Astrocyte (in vitro differentiated cells and primary cell): ENCODE results near the gene KBTBD4. TPM values are rescaled to one million over a fixed set of nuclear protein-coding genes. Genes with fewer than 3 reads are reported as not detected.

Experiments
- DNase-seq: peaks from one replicate; pipeline ENCODE4 v3.0.0-alpha.2; 2010; ENCODE audit warnings: low read depth
- FAIRE-seq: peaks from 2 replicates; lab custom pipeline; 2011; peaks lifted over from hg19 to GRCh38; lab: Jason Lieb, UNC
- H2AFZ ChIP-seq: 2 replicates; pipeline ENCODE4 v1.6.0; 2012; ENCODE audit warnings: low read depth, low read length, inconsistent platforms
- H3K27ac ChIP-seq: 2 replicates; pipeline ENCODE4 v1.5.1; 2011; ENCODE audit warnings: low read depth, low read length, inconsistent platforms
- H3K27me3 ChIP-seq: 2 replicates; pipeline ENCODE4 v1.6.0; 2011; ENCODE audit warnings: low read length, inconsistent platforms; ENCODE audit not compliant: insufficient read depth
- H3K36me3 ChIP-seq: 2 replicates; pipeline ENCODE4 v1.5.1; 2011; ENCODE audit warnings: low read length, inconsistent platforms; ENCODE audit not compliant: insufficient read depth
- H3K4me1 ChIP-seq: 2 replicates; pipeline ENCODE4 v1.5.1; 2011; ENCODE audit warnings: low read length, inconsistent platforms; ENCODE audit not compliant: insufficient read depth
- H3K4me2 ChIP-seq: 2 replicates; pipeline ENCODE4 v1.6.0; 2012; ENCODE audit warnings: low read length, inconsistent platforms
- H3K4me3 ChIP-seq: 2 replicates; pipeline ENCODE4 v1.5.1; 2011; ENCODE audit warnings: low read depth, mild to moderate bottlenecking, low read length, inconsistent platforms; ENCODE audit not compliant: insufficient read depth
- H3K79me2 ChIP-seq: 2 replicates; pipeline ENCODE4 v1.6.0; 2012; ENCODE audit warnings: mild to moderate bottlenecking, low read length, inconsistent platforms; ENCODE audit not compliant: insufficient read depth
- H3K9ac ChIP-seq: 2 replicates; pipeline ENCODE4 v1.6.0; 2012; ENCODE audit warnings: mild to moderate bottlenecking, low read length, inconsistent platforms
- H3K9me3 ChIP-seq: 2 replicates; pipeline ENCODE4 v1.5.1; 2012; ENCODE audit warnings: low read depth, mild to moderate bottlenecking, low read length, inconsistent platforms; ENCODE audit not compliant: insufficient read depth
- H4K20me1 ChIP-seq: 2 replicates; pipeline ENCODE4 v1.6.0; 2012; ENCODE audit warnings: low read length, inconsistent platforms; ENCODE audit not compliant: insufficient read depth
- H3K27ac Mint-ChIP-seq: one replicate; pipeline ENCODE4 v1.8.0; 2021; ENCODE audit warnings: mild to moderate bottlenecking, mixed read lengths; ENCODE audit not compliant: unreplicated experiment
- H3K27me3 Mint-ChIP-seq: one replicate; pipeline ENCODE4 v1.8.0; 2021; ENCODE audit warnings: low read depth, mixed read lengths; ENCODE audit not compliant: unreplicated experiment
- H3K36me3 Mint-ChIP-seq: one replicate; pipeline ENCODE4 v1.8.0; 2021; ENCODE audit warnings: low read depth, mixed read lengths; ENCODE audit not compliant: unreplicated experiment
- H3K4me1 Mint-ChIP-seq: one replicate; pipeline ENCODE4 v1.8.0; 2021; ENCODE audit warnings: low read depth, mixed read lengths; ENCODE audit not compliant: unreplicated experiment
- H3K4me3 Mint-ChIP-seq: one replicate; pipeline ENCODE4 v1.8.0; 2021; ENCODE audit warnings: mild to moderate bottlenecking, moderate library complexity, mixed read lengths; ENCODE audit not compliant: unreplicated experiment
- H3K9me3 Mint-ChIP-seq: one replicate; pipeline ENCODE4 v1.8.0; 2021; ENCODE audit warnings: mild to moderate bottlenecking, mixed read lengths; ENCODE audit not compliant: unreplicated experiment
- CTCF ChIP-seq: IDR thresholded peaks from 2 replicates; pipeline ENCODE4 v1.5.1; 2011; ENCODE audit warnings: low read depth, mild to moderate bottlenecking, inconsistent platforms, low read length, moderate library complexity; ENCODE audit not compliant: insufficient read depth
- EZH2 ChIP-seq: IDR thresholded peaks from 2 replicates; pipeline ENCODE4 v1.6.1; 2012; ENCODE audit warnings: mild to moderate bottlenecking, low read length, inconsistent platforms; ENCODE audit not compliant: insufficient read depth
- total RNA-seq: library from RNA; stranded (reverse); gene quantifications from 2 replicates; pipeline ENCODE4 v1.2.1, GENCODE V29; 2021

KBTBD4 gene
- total RNA-seq, 1 donor from 2014 or later: 11.9 TPM

- Histone ChIP-seq H3K9ac (peak overlapping the region; percentile 52), H3K36me3 (no peaks in the 10 kb centered on the region), H3K9me3 (no peaks in the 10 kb centered on the region), H2AFZ (peak overlapping the region; percentile 98), H4K20me1 (no peaks in the 10 kb centered on the region), H3K79me2 (no peaks in the 10 kb centered on the region), H3K4me1 (peaks cover 2% of the 10 kb centered on the region), H3K4me3 (peak overlapping the region; percentile 39), H3K27me3 (peaks cover 35% of the 10 kb centered on the region), H3K27ac (no peak overlapping the region), H3K4me2 (peak overlapping the region; percentile 79)
- H3K27ac Mint-ChIP-seq: no peak overlapping the region
- no peaks in the 10 kb centered on the region for H3K4me1 Mint-ChIP-seq
- no peak overlapping the region for H3K4me3 Mint-ChIP-seq
- TF ChIP-seq EZH2: peak; percentile 71
- TF ChIP-seq CTCF: no peak
- no peak for FAIRE-seq
- no peak for DNase-seq
- no peaks in the 10 kb centered on the region for H3K9me3 Mint-ChIP-seq
- peaks cover 33% of the 10 kb centered on the region for H3K27me3 Mint-ChIP-seq
- peaks cover 6% of the 10 kb centered on the region for H3K36me3 Mint-ChIP-seq
Observed at GRCh38 chr11:47589977-47590861, 11.4 kb upstream of the KBTBD4 start.

- Mint-ChIP-seq H3K27me3 (peaks cover 28% of the 10 kb centered on the region), H3K36me3 (peaks cover 10% of the 10 kb centered on the region), H3K9me3 (no peaks in the 10 kb centered on the region), H3K4me1 (no peaks in the 10 kb centered on the region), H3K27ac (no peak overlapping the region), H3K4me3 (no peak overlapping the region)
- TF ChIP-seq EZH2 (peak; percentile 86), CTCF (no peak)
- DNase-seq: no peak
- Histone ChIP-seq H3K9me3 (no peaks in the 10 kb centered on the region), H3K27ac (no peak overlapping the region), H2AFZ (peak overlapping the region; percentile 98), H3K27me3 (peaks cover 29% of the 10 kb centered on the region), H3K4me3 (peak overlapping the region; percentile 39), H3K4me2 (peak overlapping the region; percentile 79), H4K20me1 (no peaks in the 10 kb centered on the region), H3K9ac (peak overlapping the region; percentile 52), H3K79me2 (no peaks in the 10 kb centered on the region), H3K4me1 (peaks cover 2% of the 10 kb centered on the region), H3K36me3 (no peaks in the 10 kb centered on the region)
- no peak for FAIRE-seq
Observed at GRCh38 chr11:47589584-47589976, 10.8 kb upstream of the KBTBD4 start.

GRCh38 chr11:47589118-47589517 lies 10.3 kb upstream of the KBTBD4 start:
- no peaks in the 10 kb centered on the region for H3K36me3 ChIP-seq
- peaks cover 25% of the 10 kb centered on the region for H3K27me3 Mint-ChIP-seq
- no peak for TF ChIP-seq CTCF
- no peak for TF ChIP-seq EZH2
- no peaks in the 10 kb centered on the region for H3K4me1 Mint-ChIP-seq
- H3K27ac Mint-ChIP-seq: peak overlapping the region; percentile 41
- peaks cover 2% of the 10 kb centered on the region for H3K4me1 ChIP-seq
- no peaks in the 10 kb centered on the region for H4K20me1 ChIP-seq
- no peaks in the 10 kb centered on the region for H3K79me2 ChIP-seq
- H3K9ac ChIP-seq: no peak overlapping the region
- H3K27ac ChIP-seq: no peak overlapping the region
- H3K4me3 ChIP-seq: no peak overlapping the region
- peaks cover 15% of the 10 kb centered on the region for H3K36me3 Mint-ChIP-seq
- no peaks in the 10 kb centered on the region for H3K9me3 ChIP-seq
- H3K27me3 ChIP-seq: peaks cover 24% of the 10 kb centered on the region
- no peak for FAIRE-seq
- H3K4me3 Mint-ChIP-seq: no peak overlapping the region
- no peak for DNase-seq
- H3K9me3 Mint-ChIP-seq: no peaks in the 10 kb centered on the region
- H2AFZ ChIP-seq: peak overlapping the region; percentile 98
- peak overlapping the region; percentile 79 for H3K4me2 ChIP-seq
